Activated CD8-positive, alpha-beta memory T cell treated with anti-CD3 and anti-CD28 coated beads for 4 hours (primary cell): ENCODE measurements around the gene ZNF362.
"Not testable (repeated sequence)": the region's sequence is repeated elsewhere in the genome, so short reads cannot be mapped to it uniquely, and the experiment has no call there.

ENCODE experiments used
- DNase-seq, 2 donors: peaks; one replicate each; pipeline ENCODE4 v3.0.0-alpha.2; 2020; ENCODE audit warnings: low read depth in 2 of 2

The ZNF362 gene

DNA sequence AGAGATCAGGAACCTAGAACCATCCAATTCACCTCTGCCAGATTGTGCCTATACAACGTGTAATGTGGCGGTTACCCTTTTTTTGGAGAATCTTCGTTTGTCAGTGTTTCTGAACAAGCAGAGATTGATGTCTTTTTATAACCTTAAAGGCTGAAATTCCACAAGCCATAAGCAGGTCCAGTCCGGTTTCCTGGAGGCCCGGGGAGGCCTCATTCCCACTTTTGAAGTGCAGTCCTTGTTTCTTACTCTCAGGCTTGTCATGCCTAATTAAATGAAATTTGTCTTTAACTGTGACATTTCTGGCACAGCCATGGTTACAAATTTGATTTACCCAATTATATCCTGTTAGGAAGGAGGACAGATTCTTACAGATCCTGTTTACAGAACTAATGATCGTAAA, 27.8 kb downstream of the ZNF362 start:
- DNase-seq, result no peak

DNA sequence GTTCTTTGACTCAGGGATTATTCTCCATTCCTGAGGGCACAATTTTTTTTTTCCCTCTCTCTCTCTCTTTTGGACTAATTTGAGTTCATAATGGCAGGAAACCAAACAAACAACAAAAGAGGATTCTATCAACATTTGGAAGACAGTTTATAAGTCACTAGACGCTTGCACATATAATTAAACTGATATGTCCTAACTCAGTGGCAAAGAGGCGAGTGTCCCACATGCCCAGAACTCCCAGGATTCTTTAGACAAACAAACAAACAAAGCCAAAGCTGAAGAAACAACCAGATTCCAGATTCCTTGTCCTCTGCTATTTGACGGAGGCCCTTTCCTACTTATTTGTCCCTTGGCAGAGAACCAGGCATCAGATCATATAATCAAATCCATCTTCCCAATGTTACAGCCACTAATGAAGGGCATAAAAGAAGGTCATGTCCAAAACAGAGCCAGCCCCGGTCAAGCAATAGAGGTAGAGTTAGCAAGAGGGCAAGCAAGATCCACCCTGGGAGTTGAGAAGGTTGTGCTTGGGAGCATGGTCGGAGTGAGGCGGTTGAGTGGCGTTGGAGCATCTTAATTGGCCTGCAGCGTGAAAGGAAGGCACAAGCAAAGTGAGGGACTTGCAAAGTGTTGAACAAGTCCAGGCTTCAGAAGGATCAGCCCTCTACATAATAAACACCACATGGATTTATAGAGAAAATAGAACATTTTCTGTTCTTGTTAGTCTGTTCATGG, 30.3 kb downstream of the ZNF362 start:
- no peak for DNase-seq

DNA sequence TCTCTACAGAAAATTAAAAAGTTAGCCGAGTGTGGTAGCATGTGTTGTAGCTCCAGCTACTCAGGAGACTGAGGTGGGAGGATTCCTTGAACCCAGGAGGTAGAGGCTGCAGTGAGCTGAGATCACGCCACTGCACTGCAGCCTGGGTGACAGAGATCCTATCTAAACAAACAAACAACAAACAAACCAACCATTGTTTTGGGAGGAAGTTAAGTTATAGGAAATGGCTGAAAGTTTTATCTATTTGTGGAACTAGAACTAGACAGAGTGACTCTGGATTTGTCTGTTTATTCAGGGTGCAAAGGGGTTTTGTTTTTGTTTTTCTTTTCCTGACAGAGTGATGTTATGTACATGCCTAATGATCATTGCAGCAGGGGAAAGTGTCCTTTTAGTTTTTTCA, 31.0 kb downstream of the ZNF362 start:
- no peak for DNase-seq

DNA sequence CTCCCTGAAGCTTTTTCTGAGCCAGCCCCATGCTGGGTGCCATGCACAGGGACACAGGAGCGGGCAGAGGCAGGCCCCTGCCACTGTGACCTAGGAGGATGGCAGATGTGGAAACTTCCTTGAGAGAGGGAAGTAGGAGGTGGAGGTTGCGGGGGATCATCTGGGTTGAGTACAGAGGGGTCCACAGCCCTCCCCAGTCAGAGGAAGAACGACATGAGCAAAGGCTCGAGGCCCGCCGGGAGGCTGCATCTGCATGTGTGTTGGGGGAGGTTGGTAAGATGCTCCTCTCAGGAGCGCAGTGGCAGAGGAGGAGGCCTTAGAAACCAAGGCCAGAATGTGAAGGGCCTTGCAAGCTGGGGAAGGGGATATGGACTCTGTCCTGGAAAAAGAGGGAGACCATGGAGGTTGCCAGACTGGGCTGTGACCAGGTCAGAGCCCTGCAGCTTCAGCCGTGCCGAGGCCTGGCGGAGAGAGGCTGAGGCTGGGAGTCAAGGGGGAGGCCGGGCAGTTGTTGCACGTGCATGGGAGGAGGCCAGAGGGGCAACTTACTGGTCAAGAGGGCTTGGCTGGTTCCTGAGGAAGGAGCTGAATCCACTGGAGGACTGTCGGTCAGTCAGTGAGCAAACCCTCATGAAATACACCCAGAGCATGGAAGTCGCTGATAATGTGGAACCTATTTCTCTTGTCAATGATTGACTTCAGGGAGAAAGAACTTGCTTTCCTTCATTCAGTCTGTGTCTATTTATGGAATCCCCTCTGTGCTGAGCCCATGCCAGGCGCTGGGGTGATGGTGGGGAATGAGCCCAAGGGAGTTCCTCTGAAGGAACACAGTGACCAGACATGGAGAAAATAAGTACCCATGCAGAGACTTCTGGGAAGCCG, 32.9 kb downstream of the ZNF362 start:
- no peak for DNase-seq

DNA sequence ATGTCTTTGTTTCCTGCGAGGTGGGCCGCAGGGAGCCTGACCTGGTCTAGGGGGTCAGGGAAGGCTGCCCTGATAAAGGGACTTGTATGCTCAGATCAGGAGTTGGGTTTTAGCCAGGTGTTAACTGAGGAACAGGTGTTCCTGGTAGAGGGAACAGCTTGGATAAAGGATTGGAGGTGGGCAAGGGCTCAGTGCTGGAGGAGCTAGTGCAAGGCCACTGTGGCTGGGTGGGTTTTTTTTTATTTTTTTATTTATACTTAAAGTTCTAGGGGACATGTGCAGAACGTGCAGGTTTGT, 33.5 kb downstream of the ZNF362 start:
- no peak for DNase-seq

DNA sequence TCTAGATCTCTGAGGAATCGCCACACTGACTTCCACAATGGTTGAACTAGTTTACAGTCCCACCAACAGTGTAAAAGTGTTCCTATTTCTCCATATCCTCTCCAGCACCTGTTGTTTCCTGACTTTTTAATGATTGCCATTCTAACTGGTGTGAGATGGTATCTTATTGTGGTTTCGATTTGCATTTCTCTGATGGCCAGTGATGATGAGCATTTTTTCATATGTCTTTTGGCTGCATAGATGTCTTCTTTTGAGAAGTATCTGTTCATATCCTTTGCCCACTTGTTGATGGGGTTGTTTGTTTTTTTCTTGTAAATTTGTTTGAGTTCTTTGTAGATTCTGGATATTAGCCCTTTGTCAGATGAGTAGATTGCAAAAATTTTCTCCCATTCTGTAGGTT, 34.3 kb downstream of the ZNF362 start:
- not testable (repeated sequence) for DNase-seq

DNA sequence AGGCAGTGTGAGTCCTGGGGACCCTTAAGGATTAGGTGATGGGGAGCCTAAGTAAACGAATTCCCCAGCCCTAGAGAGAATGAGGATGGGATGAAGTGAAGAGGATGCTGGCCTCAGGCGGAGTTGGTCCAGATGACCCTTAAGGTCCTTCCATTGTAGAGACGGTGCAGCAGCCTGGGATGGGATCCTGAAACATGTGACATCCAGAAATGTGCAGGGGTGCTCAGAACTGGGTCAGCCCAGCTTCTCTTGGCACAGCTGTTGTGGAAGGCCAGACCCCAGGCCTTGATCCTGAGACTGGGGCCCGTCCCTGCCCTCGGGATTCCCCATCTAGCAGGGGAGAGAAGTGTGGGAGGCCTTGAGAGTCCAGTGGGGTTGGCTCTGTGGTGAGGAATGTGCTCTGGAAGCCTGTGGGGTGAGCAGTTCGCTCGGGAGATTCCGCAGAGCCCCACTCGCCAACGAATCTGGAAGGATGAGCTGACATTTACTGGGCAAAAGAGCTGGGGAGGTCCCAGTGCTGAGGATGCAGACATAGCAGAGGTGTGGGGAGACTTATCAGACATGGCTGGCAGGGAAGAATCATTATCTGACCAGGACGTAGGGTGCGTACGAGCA, 36.5 kb downstream of the ZNF362 start:
- no peak for DNase-seq

DNA sequence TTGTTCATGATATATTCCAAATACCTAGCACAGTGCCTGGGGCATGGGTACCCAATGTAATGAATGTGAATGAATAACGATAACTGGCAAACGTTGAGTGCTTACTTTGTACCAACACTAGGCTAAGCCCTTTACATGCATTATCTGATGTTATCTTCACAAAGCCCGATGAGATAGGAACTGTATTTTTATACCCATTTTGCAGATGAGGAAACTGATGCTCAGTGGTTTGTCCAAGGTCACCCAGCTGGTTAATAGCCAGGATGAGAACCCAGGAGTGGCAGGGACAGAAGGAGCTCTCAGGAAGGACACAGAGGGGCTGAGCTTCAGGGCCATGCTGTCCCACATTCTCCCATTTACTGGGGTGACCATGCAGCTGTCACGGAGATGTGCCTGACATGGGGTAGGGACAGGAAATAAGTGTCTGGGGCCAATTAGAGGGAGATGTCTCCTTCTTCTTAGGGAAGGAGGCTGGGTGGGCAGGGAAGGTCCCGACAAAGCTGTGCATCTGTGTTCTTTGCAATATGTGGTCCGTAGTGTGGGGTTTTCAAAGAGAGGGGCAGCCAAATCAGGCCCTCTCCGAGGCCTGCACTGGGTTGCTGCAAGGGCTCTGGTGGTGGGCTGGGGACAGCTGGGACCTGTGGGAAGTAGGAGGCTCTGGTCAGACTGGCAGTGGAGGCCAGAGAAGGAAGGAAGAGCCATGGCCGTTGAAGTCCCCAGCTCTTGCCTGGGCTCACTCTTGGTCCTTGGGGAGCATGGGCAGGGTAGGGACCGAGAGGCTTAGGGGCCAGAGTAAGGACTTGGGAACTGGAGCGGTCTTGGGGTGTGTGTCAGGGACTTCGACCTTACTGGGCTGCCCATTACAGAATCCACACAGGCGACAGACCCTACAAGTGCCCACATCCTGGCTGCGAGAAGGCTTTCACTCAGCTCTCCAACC, 38.0 kb downstream of the ZNF362 start:
- no peak for DNase-seq

DNA sequence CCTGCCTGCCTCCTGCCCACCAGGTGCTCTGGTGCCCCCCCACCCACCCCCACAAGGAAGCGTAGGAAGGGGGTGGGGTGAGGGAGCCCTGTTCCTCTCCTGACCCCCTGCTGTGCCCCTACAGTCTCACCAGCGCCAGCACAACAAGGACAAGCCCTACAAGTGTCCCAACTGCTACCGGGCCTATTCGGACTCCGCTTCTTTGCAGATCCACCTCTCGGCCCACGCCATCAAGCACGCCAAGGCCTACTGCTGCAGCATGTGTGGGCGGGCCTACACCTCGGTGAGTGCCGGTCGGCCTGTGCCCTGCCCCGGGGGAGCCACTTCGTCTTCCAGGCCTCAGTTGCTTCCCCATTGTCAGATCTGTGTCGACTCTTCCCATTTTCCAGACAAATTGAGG, 38.7 kb downstream of the ZNF362 start:
- DNase-seq, result no peak

DNA sequence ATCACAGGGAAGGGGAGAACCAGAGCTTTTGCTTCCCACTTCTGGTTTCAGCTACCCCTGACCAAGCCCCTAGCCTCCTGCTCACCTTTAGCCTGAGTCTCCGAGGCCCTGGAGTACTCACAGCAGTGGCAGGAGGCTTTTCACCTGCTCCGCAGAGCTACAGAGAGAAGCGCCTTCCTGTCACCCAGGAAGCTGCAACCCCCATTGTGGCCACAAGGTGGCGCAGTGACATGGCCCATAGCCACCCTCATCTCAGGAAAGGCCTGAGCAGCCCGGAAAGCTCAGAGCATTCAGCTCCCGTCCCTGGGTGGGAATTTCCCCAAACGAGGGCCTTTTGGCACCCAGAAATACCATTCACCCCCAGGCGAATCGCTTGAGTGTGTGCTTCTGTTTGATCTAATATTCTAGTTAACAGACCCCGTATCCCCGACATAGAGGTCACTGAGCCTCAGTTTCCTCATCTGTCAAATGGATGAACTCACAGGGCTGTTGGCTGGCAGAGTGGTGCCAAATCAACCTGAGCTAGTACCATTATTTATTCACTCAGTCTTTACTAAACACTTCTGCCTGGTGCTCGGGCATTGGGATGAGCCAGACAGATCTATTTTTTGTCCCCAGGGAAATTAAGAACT, 39.3 kb downstream of the ZNF362 start:
- peak; percentile 68 to 79 for DNase-seq

DNA sequence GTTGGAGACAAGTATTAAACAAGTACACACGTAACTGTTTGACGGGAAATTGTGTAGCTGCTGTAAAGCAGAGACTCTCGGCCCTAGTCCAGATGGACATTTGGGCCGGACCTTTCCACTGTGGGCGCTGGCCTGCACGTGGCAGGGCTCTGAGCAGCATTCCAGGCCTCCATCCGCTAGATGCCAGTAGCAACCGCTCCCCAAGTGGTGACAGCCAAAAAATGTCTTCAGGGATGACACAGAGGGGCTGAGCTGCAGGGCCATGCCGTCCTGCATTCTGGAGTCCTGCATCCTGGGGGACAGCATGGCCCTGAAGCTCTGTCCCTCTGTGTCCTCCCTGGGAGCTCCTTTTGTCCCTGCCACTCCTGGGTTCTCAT, 39.8 kb downstream of the ZNF362 start:
- DNase-seq, result no peak

DNA sequence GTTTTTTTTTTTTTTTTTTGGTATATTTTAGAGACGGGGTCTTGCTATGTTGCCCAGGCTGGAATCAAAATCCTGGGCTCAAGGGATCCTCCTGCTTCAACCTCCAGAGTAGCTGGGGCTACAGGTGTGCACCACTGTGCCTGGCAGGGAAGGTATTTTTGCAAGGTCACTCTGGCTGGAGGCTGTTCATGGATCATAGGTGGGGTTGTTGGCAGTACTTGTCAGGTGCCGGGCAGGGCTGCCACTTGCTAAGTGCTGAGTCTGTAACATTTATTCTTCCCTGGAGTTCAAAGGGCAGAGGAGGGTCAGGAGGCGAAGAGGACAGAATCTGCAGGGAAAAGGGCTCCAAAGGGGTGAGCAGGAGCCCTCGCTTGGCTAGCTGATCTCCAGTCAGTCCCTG, 40.5 kb downstream of the ZNF362 start:
- no peak for DNase-seq

DNA sequence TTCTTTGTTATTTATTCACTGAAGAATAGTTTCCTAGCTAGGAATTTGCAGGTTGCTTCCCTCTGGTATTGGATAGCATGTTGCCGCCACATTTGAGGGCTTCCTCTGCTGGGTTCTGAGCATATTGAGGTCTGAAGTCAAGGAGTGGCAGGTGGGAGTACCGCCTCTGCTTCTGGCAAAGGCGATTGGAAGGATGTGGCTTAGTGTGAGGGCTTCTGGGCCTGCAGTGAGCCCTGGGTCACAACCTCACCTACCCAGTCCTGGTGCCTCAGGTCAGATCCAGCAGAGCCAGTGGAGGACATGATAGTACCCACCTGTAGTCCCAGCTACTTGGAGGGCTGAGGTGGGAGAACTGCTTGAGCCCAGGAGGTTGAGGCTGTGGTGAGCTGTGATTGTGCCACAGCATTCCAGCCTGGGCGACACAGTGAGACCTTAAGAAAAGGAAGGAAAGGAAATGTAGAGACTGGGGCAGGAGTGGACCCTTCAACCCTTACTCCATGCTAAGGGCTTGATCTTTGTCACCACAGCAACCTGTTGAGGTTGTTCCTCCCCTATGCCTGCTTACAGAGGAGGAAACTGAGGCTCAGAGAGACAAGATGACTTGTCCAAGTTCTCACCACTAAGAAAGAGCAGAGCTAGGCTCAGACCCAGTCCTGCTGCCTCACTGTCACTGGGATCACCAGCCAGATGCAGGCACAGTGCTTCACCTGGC, 41.8 kb downstream of the ZNF362 start:
- no peak for DNase-seq

DNA sequence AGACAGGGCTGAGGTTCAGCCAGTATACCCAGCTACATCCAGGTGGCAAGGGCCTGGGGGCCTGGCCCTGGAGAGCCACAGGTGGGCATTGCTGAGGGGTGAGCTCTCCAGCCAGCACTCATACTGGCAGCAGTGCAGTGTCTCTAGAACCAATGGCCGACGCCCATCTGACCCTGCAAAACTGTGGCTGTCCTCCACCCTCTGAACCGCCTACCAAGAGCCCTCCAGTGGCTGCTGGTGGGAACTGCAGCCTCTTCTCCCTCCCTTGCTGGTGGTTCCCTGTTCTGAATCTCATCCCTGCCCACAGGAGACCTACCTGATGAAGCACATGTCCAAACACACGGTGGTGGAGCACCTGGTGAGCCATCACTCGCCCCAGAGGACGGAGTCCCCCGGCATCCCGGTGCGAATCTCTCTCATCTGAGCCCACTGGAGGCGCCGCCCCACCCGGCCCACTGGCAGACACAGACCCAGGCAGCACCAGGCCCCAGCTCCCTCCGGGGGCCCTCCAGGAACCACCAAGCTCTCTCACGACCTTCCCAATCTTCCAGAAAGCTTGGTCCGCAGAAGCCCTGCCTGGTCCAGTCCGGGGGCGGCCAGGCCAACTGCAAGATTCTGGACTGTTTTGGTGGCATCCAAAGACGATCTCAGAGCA, 42.5 kb downstream of the ZNF362 start:
- peak; percentile 14 to 30 for DNase-seq

DNA sequence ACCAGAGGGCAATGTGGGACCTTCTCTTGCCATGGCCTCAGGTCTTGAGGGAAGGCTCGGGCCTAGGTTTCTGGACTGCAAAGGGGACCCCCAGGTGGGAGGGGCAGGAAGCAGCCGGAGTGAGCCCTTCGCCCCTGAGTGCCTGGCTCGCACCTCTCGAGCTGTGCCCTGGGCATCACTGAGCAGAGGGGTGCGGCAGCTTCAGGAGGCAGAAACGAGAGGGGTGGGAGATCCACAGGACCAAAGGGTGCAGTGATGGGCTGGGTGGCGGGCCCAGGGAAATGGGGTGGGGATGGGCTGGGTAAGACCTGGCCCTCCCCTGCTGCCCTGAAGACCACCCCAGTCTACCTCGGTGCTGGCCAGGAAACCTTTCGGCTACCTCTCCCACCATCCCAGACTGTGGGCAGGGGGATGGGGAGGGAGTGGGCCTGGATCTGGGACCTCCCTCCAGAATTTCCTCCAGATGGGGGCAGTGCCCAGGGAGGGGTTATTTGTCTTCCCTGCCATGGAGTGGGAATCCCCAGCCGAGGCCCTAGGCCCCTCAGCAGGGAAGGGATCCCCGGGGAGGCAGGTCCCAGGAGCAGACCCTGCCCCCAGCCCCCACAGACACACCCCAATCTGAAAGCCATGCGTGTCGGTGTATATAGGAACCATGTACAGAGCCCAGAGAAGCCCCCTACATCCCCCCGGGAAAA, 43.3 kb downstream of the ZNF362 start:
- DNase-seq, result no peak

DNA sequence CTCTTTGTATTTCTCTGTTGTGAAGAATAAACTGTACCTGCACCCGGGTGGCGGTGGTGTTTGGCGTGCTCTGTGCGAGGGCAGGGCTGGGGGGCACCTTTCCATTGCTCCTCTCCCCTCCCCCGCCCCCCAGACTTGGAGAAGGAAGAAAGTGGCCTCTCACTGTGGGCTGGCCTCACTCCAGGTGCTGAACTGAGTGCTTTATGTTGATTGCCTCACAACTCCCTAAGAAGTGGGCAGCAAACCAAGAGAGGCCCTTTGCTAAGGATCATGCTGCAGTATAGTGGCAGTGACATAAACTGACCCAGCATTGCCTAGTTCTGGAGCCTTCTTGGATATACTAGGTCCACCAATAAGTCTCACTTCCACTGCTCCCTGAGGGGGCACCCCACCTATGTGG, 44.4 kb downstream of the ZNF362 start:
- no peak for DNase-seq

DNA sequence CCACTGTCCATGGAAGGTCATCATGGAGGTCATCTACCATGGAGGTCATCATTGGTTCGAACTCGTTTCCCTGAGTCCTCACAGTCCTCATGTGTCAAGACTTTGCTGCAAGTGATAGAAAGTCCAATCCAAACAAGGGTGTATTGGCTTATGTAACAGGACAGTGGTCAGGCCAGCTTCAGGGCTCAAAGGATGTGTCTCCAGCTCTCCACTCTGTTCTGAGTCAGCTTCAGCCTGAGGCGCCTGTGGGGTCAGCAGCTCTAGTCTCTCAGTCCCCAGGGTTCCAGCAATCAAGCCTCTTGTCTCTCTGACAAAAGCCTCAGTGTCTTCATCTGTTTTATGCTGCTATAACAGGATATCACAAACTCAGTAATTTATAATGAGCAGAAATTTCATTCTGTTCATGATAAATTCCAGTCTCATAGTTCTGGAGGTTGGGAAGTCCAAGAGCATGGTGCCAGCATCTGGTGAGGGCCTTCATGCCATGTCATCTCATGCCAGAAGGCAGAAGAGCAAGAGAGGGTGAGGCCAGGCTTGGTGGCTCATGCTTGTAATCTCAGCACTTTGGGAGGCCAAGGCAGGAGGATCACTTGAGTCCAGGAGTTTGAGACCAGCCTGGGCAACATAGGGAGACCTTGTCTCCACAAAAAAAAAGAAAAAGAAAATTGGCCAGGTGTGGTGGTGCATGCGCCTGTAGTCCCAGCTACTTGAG, 45.1 kb downstream of the ZNF362 start:
- no peak for DNase-seq

DNA sequence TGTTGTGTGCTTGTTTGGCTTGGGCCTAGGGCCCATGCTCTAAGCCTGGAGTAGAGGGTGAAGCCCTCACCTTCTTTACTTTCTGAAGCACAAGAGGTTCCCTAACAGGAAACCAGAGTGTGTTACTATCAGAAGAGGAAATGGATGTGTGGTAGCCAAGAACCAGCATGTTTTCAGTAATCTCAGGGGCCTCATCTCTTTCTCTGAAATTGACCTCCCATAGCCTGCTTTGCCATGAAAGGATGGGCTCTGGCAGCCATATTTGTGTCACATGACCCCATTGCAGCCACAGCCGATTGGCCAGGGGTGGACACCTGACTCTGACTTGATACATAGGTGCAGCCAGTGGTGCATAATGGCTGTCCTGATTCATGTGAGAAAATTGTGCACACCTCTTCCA, 46.0 kb downstream of the ZNF362 start:
- no peak for DNase-seq

DNA sequence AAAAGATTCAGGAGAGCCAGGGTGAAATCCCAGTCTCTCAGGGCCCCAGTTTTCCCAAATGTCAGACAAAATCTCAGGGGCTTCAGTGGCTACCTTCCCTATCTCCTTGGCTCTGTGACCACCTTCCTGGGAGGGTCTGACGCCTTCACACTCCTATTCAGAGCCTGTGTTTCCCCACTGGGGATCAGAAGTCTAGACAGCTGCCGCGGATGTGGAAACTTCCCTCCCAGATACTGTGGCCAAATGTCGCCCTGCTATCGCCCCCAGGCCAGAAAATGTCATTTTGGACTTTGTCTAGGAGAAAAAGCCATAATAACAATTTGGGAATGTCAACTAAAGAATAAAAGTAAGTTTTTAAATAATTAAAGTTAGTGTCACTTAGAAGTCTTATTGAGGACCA, 48.7 kb downstream of the ZNF362 start:
- no peak for DNase-seq
